HG02678 (cell line): ENCODE data around the gene KLHL28.

Experiments used
- ATAC-seq: cut with Tn5 transposase; IDR thresholded peaks from one replicate; pipeline ENCODE4 v1.9.1; 2021; ENCODE audit warnings: mild to moderate bottlenecking, moderate library complexity; ENCODE audit not compliant: unreplicated experiment

KLHL28 gene, protein sequence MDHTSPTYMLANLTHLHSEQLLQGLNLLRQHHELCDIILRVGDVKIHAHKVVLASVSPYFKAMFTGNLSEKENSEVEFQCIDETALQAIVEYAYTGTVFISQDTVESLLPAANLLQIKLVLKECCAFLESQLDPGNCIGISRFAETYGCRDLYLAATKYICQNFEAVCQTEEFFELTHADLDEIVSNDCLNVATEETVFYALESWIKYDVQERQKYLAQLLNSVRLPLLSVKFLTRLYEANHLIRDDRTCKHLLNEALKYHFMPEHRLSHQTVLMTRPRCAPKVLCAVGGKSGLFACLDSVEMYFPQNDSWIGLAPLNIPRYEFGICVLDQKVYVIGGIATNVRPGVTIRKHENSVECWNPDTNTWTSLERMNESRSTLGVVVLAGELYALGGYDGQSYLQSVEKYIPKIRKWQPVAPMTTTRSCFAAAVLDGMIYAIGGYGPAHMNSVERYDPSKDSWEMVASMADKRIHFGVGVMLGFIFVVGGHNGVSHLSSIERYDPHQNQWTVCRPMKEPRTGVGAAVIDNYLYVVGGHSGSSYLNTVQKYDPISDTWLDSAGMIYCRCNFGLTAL

DNA sequence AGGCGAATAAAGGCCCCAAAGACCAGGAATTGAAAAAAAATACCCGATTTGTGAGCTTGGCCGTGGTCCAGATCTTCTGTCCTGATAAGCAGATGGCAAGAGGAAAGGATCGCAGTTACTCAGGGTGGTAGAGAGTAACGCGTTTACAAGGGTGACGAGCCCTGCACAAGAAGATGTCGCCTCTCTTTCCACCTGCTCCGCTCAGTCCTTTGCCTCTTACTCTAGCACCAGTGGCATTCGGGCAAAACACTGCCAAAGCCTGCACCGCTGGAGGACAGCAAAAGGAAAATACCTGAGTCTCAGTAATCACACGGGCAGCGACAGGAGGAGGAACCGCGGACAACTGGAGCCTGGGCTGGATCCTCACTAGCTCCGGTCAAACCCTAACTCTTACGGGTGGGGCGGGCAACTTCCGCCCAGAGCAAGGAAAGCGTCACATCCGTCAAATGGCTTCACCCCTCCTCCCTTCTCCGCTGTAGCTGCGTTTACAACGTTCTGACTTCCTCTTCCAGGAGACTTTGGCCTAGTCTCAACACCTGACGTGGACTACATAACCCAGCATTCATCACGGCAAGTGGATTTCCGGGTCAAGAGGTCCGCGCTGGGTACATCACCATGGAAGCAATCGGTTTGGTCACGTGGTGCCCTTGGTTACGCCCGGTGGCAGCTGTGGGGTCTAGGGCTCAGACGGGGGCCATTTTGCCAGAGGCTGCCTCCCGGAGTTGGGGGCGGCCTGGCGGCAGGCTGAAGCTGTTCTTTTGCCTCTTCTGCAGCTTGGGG, at the start of gene KLHL28, which contains the start of gene TOGARAM1:
Gene KLHL28, minus strand, starts transcription at position 394 of the 780 bp plus-strand sequence. CDS start 16,019 bp downstream, outside the sequence.
Gene TOGARAM1, plus strand, starts transcription at position 637 of the 780 bp plus-strand sequence. CDS start 232 bp downstream, outside the sequence.
- peak; percentile 87 for ATAC-seq

DNA sequence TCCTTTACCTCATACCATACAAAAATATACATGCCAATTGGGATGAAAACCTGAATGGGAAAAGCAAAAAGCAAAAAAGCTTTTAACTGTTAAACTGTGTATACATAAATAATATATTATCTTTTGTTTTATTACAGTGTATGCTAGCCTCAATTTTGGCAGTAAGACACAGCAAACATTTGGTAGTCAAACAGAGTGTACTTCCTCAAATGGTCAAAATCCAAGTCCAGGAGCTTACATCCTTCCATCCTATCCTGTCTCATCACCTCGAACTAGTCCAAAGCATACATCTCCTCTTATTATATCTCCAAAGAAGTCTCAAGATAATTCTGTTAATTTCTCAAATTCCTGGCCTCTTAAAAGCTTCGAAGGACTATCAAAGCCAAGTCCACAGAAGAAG, 42.2 kb upstream of the KLHL28 start:
- no peak for ATAC-seq

DNA sequence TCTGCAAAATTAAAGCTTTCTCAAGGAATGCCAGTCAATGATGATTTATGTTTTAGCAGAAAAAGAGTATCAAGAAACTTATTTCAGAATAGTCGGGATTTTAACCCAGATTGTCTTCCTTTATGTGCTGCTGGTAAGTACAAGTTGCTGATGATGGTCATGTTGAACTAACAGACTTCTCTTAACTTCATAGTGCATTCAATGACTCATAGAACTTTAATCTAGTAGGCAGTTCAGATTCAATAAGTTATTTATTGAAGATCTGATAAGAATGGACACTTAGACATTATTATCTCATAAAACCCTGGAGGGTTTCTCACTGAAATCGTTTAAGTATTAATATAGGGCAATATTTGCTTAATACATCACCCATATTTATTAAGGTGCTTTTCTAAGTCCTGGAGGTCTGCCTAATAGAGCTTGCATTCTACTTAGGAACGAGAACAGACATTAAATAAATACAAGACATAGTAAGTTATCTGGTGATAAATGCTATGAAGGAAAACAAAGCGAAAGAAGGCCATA, 34.1 kb upstream of the KLHL28 start:
- no peak for ATAC-seq

DNA sequence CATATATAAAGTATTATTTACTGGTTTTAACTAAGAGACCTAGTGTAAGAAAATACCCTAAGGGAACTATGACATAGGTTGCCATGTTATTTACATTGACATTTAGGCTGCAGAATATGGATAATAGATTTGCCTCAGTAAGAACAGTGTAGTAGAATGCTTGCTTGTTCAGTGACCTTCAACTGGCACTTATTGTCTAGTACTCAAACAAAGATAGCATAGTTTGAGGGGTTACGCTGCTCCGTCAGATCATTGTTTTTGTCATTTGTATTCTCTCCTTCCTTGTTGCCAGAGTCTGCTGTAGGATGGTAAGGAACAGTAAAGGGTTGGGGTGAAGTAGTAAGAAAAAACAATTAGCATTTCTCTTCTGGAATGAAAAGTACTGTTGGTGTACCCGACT, 33.4 kb upstream of the KLHL28 start:
- no peak for ATAC-seq

DNA sequence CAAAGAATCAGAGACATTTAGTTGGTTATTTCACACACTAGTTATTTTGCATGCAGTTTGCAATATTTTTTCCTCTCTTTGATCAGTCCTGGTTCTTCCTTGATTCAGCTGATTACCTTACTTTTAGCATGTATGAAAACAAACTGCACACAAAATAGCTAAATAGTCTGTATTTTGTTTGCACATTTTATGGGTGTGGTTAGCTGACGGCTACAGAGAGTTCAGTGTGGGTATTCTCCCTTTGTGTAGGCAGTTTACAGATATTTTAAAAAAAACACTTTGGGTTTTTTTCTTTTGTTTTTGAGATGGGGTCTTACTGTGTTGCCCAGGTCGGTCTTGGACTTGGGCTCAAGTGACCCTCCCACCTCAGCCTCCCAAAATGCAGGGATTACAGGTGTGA, 28.8 kb upstream of the KLHL28 start:
- no peak for ATAC-seq

DNA sequence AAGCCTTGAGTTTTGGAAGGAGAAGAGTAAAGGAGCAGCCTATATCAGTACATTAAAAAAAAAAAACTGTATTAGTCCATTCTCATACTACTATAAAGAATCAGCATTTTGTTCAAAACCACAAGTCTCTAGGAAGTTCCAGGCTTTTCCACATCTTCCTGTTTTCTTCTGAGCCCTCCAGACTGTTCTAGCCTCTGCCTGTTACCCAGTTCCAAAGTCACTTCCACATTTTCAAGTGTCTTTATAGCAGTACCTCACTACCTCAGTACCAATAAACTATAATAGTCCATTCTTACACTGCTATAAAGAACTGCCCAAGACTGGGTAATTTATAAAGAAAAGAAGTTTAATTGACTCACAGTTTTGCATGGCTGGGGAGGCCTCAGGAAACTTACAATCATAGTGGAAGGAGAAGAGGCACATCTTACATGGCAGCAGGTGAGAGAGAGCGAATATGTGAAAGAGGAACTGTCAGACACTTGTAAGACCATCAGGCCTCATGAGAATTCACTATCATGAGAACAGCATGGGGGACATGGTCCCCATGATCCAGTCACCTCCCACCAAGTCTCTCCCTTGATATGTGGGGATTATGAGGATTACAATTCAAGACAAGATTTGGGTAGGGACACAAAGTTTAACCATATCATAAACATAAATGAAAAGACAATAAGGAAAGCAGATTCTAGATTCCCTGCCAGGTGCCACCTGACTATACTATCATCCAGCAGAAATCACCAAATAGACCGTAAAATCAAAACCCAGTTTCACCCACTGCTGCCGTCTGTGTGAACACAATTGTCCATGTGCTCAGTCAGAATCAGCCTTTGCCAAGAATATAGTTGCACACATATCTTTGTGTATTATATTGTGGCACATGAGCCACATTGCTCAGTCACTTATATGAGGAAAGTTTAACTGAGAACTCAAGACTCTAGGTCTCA, 28.0 kb upstream of the KLHL28 start:
- ATAC-seq = no peak

DNA sequence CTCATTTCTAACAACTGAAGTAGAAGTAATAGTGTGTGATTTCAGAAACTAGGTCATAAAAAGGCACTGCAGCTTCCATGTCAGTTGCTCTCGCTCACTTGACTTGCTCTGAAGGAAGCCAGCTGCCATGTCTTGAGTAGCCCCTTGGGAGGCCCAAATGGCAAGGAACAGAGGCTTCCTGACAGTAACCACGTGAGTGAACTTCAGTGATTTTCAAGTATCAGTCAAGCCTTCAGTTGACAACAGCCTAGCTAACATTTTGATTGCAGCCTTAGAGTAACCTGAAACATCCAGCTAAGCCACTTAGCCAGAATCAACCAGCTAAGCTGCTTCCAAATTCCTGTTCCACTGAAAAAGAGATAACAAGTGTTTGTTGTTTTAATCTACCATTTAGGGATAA, 26.9 kb upstream of the KLHL28 start:
- no peak for ATAC-seq

DNA sequence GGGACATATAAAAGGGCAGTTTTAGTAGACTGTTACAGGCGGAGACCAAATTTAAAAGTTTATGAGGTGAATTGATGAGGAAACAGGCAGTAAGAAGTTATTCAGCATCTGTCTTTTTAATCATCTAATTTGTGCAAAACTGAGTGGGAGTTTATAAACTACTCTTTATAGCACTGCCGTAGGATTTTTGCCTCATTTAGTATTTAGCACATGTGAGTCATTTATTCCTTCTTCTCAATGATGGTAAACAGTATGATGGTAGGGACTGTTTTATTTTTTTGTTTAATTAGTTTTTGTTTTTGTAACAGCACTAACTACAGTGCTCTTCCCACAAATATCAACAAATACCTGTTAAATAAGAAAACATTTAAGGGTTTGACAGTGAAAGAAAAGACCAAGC, 20.8 kb upstream of the KLHL28 start:
- no peak for ATAC-seq

DNA sequence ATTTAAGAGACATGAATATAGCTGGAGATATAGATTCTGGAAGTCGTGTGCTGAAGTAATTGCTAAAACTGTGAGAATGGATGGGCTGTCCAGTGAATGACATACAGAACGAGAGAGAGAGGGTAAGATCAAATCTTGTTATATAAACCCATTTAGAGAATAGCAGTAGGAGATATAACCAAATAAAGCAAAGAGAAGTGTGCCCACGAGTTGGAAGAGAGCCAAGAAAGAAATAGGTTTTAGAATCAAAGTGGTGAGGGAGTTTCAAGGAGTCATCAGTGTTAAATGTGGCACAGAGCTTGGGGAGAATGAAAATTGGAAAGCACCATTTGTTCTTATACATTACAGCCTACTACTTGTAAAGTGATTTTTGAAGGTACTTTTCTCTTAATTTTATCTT, 19.5 kb upstream of the KLHL28 start:
- ATAC-seq = no peak

DNA sequence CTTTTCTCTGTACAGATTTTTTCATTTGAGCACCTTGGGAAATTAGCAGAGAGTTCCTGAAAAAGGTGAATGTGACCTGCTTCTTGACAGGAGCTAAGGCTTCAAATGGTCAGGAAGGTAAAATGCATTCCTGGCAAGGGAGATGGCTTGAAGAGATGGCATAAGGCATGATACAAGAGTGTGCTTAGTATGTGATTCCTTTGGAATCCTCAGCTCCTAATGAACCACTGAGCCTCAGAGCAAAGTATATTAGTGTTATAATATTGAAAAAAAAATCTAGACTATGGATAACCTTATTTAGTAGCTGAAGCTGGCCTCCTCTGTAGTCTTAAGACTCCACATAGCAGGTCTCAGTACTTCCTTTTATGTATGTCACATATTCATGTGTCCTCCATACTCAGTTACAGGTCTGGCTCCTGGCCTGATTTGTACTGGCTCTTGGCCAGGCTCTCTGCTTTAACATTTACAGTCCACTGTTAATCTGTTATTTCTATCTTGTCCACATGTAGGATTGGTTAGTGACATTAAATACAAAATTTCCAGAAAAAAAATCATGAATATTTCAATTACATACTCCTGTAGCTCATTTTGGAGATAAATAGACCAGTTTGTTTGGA, 18.1 kb upstream of the KLHL28 start:
- ATAC-seq = no peak

DNA sequence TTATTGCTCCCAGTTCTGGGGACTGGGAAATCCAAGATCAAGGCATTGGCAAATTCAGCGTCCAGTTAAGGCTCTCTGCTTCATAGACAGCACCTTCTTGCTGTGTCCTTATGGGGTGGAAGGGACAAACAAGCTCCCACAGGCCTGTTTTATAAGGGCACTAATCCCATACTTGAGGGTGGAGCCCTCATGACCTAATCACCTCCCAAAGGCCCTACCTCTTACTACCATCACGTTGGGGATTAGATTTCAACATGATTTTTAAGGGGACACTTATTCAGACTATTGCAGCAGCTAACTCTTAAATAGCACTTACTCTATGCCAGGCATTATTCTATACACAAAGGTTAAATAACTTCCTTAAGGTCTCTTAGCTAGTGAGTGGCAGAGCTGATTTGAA, 17.5 kb upstream of the KLHL28 start:
- ATAC-seq = no peak

DNA sequence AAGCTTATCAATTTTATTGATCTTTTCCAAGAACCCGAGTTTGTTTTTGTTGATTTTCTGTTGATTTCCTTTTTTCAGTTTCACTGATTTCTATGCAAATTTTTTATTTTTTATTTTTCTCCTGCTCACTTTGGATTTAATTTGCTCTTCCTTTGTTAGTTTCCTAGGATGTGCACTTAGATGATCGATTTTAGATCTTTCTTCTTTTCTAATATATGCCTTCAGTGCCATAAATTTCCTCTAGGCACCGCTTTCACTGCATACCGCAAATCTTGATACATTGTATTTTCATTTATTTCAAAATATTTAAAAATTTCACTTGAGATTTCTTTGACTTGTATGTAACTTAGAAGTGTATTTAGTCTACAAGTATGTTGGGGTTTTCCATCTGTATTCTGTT, 9.7 kb upstream of the KLHL28 start:
- no peak for ATAC-seq

DNA sequence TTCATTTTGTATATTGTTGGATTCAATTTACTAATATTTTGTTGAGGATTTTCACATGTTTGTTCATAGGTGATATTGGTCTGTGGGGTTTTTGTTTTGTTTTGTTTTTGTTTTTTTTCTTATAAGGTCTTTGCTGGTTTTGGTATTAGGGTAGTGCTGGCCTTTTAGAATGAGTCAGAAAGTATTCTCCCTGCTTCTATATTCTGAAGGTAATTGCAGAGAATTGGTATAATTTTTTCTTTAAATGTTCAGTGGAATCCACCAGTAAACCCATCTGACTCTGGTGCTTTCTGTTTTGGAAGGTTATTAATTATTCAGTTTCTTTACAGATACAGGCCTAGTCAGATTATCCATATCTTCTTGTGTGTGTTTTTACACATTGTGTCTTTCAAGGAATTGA, 9.2 kb upstream of the KLHL28 start:
- ATAC-seq = no peak

DNA sequence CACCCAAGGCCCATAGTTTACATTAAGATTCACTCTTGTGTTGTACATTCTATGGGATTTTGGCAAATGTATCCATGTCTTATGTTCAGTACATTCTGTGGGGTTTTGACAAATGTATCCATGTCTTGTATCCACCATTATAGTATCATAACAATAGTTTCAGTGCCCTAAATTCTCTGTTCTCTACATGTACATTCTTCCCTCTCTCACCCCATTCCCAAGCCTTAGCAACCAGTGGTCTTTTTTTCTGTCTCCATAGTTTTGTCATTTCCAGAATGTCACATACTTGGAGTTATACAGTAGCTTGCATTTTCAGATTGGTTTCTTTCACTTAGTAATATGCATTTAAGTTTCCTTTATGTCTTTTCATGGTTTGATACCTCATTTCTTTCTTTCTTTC, 7.0 kb upstream of the KLHL28 start:
- ATAC-seq = no peak

DNA sequence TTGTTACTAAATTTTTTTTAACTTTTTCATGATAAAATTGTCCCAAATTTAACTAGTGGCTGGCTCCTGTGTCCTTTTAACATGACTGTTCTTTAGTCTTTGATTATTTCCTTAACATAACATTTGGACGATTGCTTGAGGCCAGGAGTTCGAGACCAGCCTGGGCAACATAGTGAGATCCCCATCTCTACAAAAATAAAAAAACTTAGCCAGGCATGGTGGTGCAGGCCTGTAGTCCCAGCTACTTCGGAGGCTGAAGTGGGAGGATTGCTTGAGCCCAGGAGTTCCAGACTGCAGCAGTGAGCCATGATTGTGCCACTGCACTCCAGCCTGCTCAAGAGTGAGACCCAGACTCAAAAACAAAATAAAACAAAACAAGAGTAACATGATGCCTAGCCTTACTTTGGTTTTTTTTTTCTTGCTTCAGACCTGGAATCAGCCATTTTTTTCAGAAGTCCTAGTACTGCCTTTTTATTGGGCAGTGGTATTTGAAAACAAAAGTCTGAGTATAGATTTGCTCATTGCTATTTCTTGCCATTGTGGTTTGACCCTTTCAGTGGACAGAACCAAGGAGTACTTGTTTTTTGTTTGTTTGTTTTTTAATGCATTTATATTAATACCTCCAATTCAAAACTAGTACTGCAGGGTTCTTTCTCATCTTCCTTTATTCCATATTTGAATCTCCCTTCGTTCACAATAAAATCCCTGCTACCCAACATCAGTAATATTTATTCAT, 5.0 kb upstream of the KLHL28 start:
- no peak for ATAC-seq

DNA sequence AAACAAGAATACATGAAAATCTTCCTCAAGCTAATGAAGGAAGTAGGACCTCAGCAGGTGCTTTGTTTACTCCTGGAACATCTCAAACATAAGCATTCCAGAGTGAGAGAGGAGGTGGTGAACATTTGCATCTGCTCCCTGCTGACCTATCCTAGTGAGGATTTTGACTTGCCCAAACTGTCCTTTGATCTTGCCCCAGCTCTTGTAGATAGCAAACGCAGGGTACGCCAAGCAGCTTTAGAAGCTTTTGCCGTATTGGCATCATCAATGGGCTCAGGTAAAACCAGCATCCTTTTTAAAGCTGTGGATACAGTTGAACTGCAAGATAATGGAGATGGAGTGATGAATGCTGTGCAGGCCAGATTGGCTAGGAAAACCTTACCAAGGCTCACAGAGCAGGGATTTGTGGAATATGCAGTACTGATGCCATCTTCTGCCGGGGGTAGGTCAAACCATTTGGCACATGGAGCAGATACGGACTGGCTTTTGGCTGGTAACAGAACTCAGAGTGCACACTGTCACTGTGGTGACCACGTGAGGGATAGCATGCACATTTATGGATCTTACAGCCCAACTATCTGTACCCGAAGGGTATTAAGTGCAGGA, 2.1 kb upstream of the KLHL28 start:
- no peak for ATAC-seq

DNA sequence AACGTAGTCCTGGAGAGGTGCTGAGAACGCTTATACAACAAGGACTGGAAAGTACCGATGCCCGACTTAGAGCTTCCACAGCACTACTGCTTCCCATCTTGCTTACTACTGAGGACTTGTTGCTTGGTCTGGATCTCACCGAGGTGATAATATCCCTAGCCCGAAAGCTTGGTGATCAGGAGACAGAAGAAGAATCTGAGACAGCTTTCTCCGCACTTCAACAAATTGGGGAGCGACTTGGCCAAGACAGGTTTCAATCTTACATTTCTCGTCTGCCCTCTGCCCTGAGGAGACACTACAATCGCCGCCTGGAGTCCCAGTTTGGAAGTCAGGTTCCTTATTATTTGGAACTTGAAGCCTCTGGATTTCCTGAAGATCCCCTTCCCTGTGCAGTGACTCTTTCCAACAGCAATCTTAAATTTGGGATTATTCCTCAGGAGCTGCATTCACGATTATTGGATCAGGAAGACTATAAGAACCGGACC, 1.3 kb upstream of the KLHL28 start:
- no peak for ATAC-seq

DNA sequence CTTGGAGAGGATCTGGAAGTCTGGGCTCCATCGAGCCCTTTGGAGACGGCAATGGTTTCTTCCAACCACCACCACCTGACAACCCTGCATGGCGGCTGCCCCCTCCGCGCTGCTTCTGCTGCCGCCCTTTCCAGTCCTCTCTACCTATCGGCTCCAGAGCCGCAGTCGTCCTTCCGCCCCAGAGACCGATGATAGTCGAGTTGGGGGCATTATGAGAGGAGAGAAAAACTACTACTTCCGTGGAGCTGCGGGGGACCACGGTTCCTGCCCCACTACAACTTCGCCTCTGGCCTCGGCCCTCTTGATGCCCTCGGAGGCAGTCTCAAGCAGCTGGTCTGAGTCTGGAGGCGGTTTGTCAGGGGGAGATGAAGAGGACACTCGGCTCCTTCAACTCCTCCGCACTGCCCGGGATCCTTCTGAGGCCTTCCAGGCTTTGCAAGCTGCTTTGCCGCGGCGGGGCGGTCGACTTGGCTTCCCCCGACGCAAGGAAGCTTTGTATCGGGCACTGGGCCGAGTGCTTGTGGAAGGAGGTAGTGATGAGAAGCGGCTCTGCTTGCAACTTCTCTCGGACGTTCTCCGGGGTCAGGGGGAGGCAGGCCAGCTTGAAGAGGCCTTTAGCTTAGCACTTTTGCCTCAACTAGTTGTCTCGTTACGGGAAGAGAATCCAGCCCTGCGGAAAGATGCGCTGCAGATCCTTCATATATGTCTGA, 742 bp upstream of the KLHL28 start:
- peak; percentile 32 for ATAC-seq
